ENCODE results near the gene MAGI2. TPM values are rescaled to one million over a fixed set of nuclear protein-coding genes. Genes with fewer than 3 reads are reported as not detected.

Gene MAGI2
- total and polyA plus RNA-seq, 2 experiments from 2014 or later = 3.5 to 4.1 TPM

- TF ChIP-seq EZH2phosphoT487 (IDR thresholded peaks at IDR 0.05; ENCODE audit: insufficient read depth, low read depth) = no peak
- no peak for TF ChIP-seq EZH2 (IDR thresholded peaks at IDR 0.05; ENCODE audit: insufficient read depth, poor library complexity, severe bottlenecking)
Observed at GRCh38 chr7:79149831-79150230, 303.6 kb downstream of the MAGI2 start.

GRCh38 chr7:79142706-79143105, 310.8 kb downstream of the MAGI2 start:
- no peak overlapping the region for H3K4me3 ChIP-seq

More at GRCh38 chr7:79149831-79150230, 303.6 kb downstream of the MAGI2 start:
- Histone ChIP-seq H3F3A (ENCODE audit: insufficient read depth) (0 out of 2 replicates have a peak, but pooled peaks cover 6% of the 10 kb centered on the region), H3K79me2 (ENCODE audit: insufficient read depth) (no peaks in the 10 kb centered on the region), H3K9me2 (ENCODE audit: insufficient read depth) (no peaks in the 10 kb centered on the region), H3K9me3 (ENCODE audit: low read depth) (no peaks in the 10 kb centered on the region), H3K36me3 (ENCODE audit: low read depth) (no peaks in the 10 kb centered on the region), H3K27ac (no peak overlapping the region), H3K27me3 (replicated peaks; ENCODE audit: insufficient read depth) (no peaks in the 10 kb centered on the region), H2AFZ (no peak overlapping the region), H3K4me1 (ENCODE audit: insufficient read depth) (peaks cover 22% of the 10 kb centered on the region), H3K4me3 (no peak overlapping the region), H4K20me1 (ENCODE audit: insufficient read depth) (no peaks in the 10 kb centered on the region), H3K9ac (no peak overlapping the region), H3K4me2 (ENCODE audit: unreplicated experiment) (no peak overlapping the region)
- in situ Hi-C loops (cut with MboI) = no loop called here
- WGBS, 2 experiments (ENCODE audit: low coverage in 1 of 2, low lambda C conversion rate in 2 of 2, missing lambda C conversion rate in 2 of 2) = 63 to 80% methylated on average over 1 of the region's 1 CpG
- DNase-seq = no peak

GRCh38 chr7:79141252-79141651, 312.2 kb downstream of the MAGI2 start:
- Histone ChIP-seq H4K20me1 (ENCODE audit: insufficient read depth) (no peaks in the 10 kb centered on the region), H3K4me3 (no peak overlapping the region), H3K4me2 (ENCODE audit: unreplicated experiment) (no peak overlapping the region), H3K79me2 (ENCODE audit: insufficient read depth) (no peaks in the 10 kb centered on the region), H3K27me3 (replicated peaks; ENCODE audit: insufficient read depth) (no peaks in the 10 kb centered on the region), H3K27ac (no peak overlapping the region), H2AFZ (no peak overlapping the region), H3K4me1 (ENCODE audit: insufficient read depth) (no peaks in the 10 kb centered on the region), H3K9me2 (ENCODE audit: insufficient read depth) (no peaks in the 10 kb centered on the region), H3K9me3 (ENCODE audit: low read depth) (no peaks in the 10 kb centered on the region), H3F3A (ENCODE audit: insufficient read depth) (0 out of 2 replicates have a peak, but pooled peaks cover 11% of the 10 kb centered on the region), H3K9ac (no peak overlapping the region), H3K36me3 (ENCODE audit: low read depth) (no peaks in the 10 kb centered on the region)
- no peak for DNase-seq
- in situ Hi-C loops (cut with MboI) = no loop called here
- TF ChIP-seq EZH2 (IDR thresholded peaks at IDR 0.05; ENCODE audit: insufficient read depth, poor library complexity, severe bottlenecking) = no peak
- TF ChIP-seq EZH2phosphoT487 (IDR thresholded peaks at IDR 0.05; ENCODE audit: insufficient read depth, low read depth) = no peak
- 38 to 44% methylated on average over 1 of the region's 1 CpG for WGBS, 2 experiments (ENCODE audit: low coverage in 1 of 2, low lambda C conversion rate in 2 of 2, missing lambda C conversion rate in 2 of 2)

More at GRCh38 chr7:79142706-79143105, 310.8 kb downstream of the MAGI2 start:
- WGBS, 2 experiments (ENCODE audit: low coverage in 1 of 2, low lambda C conversion rate in 2 of 2, missing lambda C conversion rate in 2 of 2) = 58% methylated on average over 3 of the region's 3 CpGs
- Histone ChIP-seq H3K9ac (no peak overlapping the region), H3K79me2 (ENCODE audit: insufficient read depth) (no peaks in the 10 kb centered on the region), H3K4me2 (ENCODE audit: unreplicated experiment) (no peak overlapping the region), H2AFZ (no peak overlapping the region), H3K36me3 (ENCODE audit: low read depth) (no peaks in the 10 kb centered on the region), H3K27me3 (replicated peaks; ENCODE audit: insufficient read depth) (no peaks in the 10 kb centered on the region), H3K9me3 (ENCODE audit: low read depth) (no peaks in the 10 kb centered on the region), H3K4me1 (ENCODE audit: insufficient read depth) (no peaks in the 10 kb centered on the region), H3K9me2 (ENCODE audit: insufficient read depth) (no peaks in the 10 kb centered on the region), H3K27ac (no peak overlapping the region), H4K20me1 (ENCODE audit: insufficient read depth) (no peaks in the 10 kb centered on the region), H3F3A (ENCODE audit: insufficient read depth) (0 out of 2 replicates have a peak, but pooled peaks cover 11% of the 10 kb centered on the region)
- DNase-seq = no peak
- TF ChIP-seq EZH2 (IDR thresholded peaks at IDR 0.05; ENCODE audit: insufficient read depth, poor library complexity, severe bottlenecking) (no peak), EZH2phosphoT487 (IDR thresholded peaks at IDR 0.05; ENCODE audit: insufficient read depth, low read depth) (no peak)
- in situ Hi-C loops (cut with MboI) = no loop called here

GRCh38 chr7:79137942-79138341, 315.5 kb downstream of the MAGI2 start:
- Histone ChIP-seq H3K27ac (no peak overlapping the region), H3K4me3 (no peak overlapping the region), H3K4me2 (ENCODE audit: unreplicated experiment) (no peak overlapping the region), H2AFZ (no peak overlapping the region), H4K20me1 (ENCODE audit: insufficient read depth) (no peaks in the 10 kb centered on the region), H3K4me1 (ENCODE audit: insufficient read depth) (no peaks in the 10 kb centered on the region), H3K9me2 (ENCODE audit: insufficient read depth) (no peaks in the 10 kb centered on the region; the same call in 1 of the 2 replicates), H3K36me3 (ENCODE audit: low read depth) (no peaks in the 10 kb centered on the region), H3K27me3 (replicated peaks; ENCODE audit: insufficient read depth) (no peaks in the 10 kb centered on the region), H3K9me3 (ENCODE audit: low read depth) (no peaks in the 10 kb centered on the region), H3F3A (ENCODE audit: insufficient read depth) (0 out of 2 replicates have a peak, but pooled peaks cover 5% of the 10 kb centered on the region), H3K9ac (no peak overlapping the region), H3K79me2 (ENCODE audit: insufficient read depth) (no peaks in the 10 kb centered on the region)
- peak; percentile 43 for DNase-seq
- WGBS, 2 experiments (ENCODE audit: low coverage in 1 of 2, low lambda C conversion rate in 2 of 2, missing lambda C conversion rate in 2 of 2) = 77 to 92% methylated on average over 3 of the region's 3 CpGs
- in situ Hi-C loops (cut with MboI) = no loop called here
- no peak for TF ChIP-seq EZH2 (IDR thresholded peaks at IDR 0.05; ENCODE audit: insufficient read depth, poor library complexity, severe bottlenecking)
- TF ChIP-seq EZH2phosphoT487 (IDR thresholded peaks at IDR 0.05; ENCODE audit: insufficient read depth, low read depth) = no peak
